Natural killer cell (primary cell): ENCODE results near the gene CLCA2. TPM values are rescaled to one million over a fixed set of nuclear protein-coding genes. Genes with fewer than 3 reads are reported as not detected.

Experiments used
- ATAC-seq, 3 donors: fragments of 150-1000 bp in 2 of 3; fragments of 200-7000 bp in 1 of 3; cut with Tn5 transposase; 1 replicate in 1 of 3; 2 replicates in 2 of 3; pipeline ENCODE4 v1.10.0; 2021; ENCODE audit warnings: mild to moderate bottlenecking in 2 of 3, moderate library complexity in 2 of 3
- DNase-seq, 2 donors: peaks; one replicate each; pipeline versions ENCODE4 v3.0.0 to v3.0.0-alpha.2; 2013 to 2021; ENCODE audit warnings: mixed read lengths in 1 of 2
- H3K27ac ChIP-seq: one replicate; pipeline ENCODE4 v1.5.1; 2013; ENCODE audit warnings: mild to moderate bottlenecking, low read length
- H3K27me3 ChIP-seq: one replicate; pipeline ENCODE4 v1.6.1; 2013; ENCODE audit warnings: low read length; ENCODE audit not compliant: control insufficient read depth, insufficient read depth
- H3K36me3 ChIP-seq: one replicate; pipeline ENCODE4 v1.6.1; 2013; ENCODE audit warnings: low read length; ENCODE audit not compliant: control insufficient read depth, insufficient read depth
- H3K4me1 ChIP-seq: one replicate; pipeline ENCODE4 v1.6.1; 2013; ENCODE audit warnings: low read length; ENCODE audit not compliant: control insufficient read depth, insufficient read depth
- H3K4me3 ChIP-seq: one replicate; pipeline ENCODE4 v1.5.1; 2013; ENCODE audit warnings: low read length
- H3K9me3 ChIP-seq: one replicate; pipeline ENCODE4 v1.6.1; 2013; ENCODE audit warnings: low read length; ENCODE audit not compliant: control insufficient read depth, insufficient read depth
- H3K27ac Mint-ChIP-seq, 2 donors: one replicate each; pipeline ENCODE4 v1.8.0; 2022; ENCODE audit warnings: mild to moderate bottlenecking in 2 of 2, mixed read lengths in 2 of 2, moderate library complexity in 1 of 2
- H3K27me3 Mint-ChIP-seq, 2 donors: one replicate each; pipeline ENCODE4 v1.8.0; 2022; ENCODE audit warnings: low read depth in 2 of 2, mixed read lengths in 2 of 2
- H3K36me3 Mint-ChIP-seq: one replicate; pipeline ENCODE4 v1.8.0; 2022; ENCODE audit warnings: mixed read lengths
- H3K4me1 Mint-ChIP-seq, 2 donors: one replicate each; pipeline ENCODE4 v1.8.0; 2022; ENCODE audit warnings: mixed read lengths in 2 of 2
- H3K4me3 Mint-ChIP-seq: one replicate; pipeline ENCODE4 v1.8.0; 2022; ENCODE audit warnings: mild to moderate bottlenecking, moderate library complexity, mixed read lengths
- H3K9me3 Mint-ChIP-seq, 2 donors: one replicate each; pipeline ENCODE4 v1.8.0; 2022; ENCODE audit warnings: mixed read lengths in 2 of 2
- CTCF ChIP-seq: fragments of 200-600 bp; IDR thresholded peaks from one replicate; pipeline ENCODE4 v1.8.0; 2022; ENCODE audit warnings: antibody characterized with exemption
- WGBS: methylation state at CpG from one replicate; pipeline ENCODE4 v1.1.7; 2013; ENCODE audit warnings: missing lambda C conversion rate; ENCODE audit not compliant: insufficient coverage; 5-methylcytosine and 5-hydroxymethylcytosine counted together
- intact Hi-C: fragments of 100-400 bp; cut with micrococcal nuclease; formaldehyde crosslinking; loops from one replicate; pipeline ENCODE4 v1.14.2; 2022
- total RNA-seq, 4 donors: library from RNA; stranded (reverse); fragments of 120-200 nt in 1 of 4; gene quantifications; one replicate each; pipeline versions ENCODE4 v1.2.3 to v1.2.4, GENCODE V29; 2013 to 2022

Gene CLCA2
- total RNA-seq, 3 donors from 2014 or later (not counting 1 experiment from before 2014, with no cell fraction given): not detected

GRCh38 chr1:86468501-86468977, 44.6 kb downstream of the CLCA2 start, which contains the start of gene CLCA1:
TSS of gene CLCA1 (plus strand) at chr1:86468927. CDS start at chr1:86468972, 45 bp downstream.
- H3K36me3 Mint-ChIP-seq: no peaks in the 10 kb centered on the region
- no peak within 1 kb of the TSS for H3K4me3 ChIP-seq
- no peak within 1 kb of the TSS for H3K27ac ChIP-seq
- no peaks in the 10 kb centered on the region for H3K4me1 ChIP-seq
- DNase-seq: no peak
- H3K36me3 ChIP-seq: no peaks in the 10 kb centered on the region
- H3K27ac Mint-ChIP-seq: no peak within 1 kb of the TSS
- no peak within 1 kb of the TSS for H3K4me3 Mint-ChIP-seq
- peaks cover 3% of the 10 kb centered on the region for H3K27me3 ChIP-seq
- WGBS: 79% methylated on average over 3 of the region's 7 CpGs
- intact Hi-C loops: no loop called here
- TF ChIP-seq CTCF: no peak
- no peaks in the 10 kb centered on the region for H3K4me1 Mint-ChIP-seq
- H3K9me3 ChIP-seq: no peaks in the 10 kb centered on the region
- ATAC-seq: no peak
- H3K27me3 Mint-ChIP-seq: peaks cover 18 to 22% of the 10 kb centered on the region in 2 donors
- no peaks in the 10 kb centered on the region for H3K9me3 Mint-ChIP-seq

DNA sequence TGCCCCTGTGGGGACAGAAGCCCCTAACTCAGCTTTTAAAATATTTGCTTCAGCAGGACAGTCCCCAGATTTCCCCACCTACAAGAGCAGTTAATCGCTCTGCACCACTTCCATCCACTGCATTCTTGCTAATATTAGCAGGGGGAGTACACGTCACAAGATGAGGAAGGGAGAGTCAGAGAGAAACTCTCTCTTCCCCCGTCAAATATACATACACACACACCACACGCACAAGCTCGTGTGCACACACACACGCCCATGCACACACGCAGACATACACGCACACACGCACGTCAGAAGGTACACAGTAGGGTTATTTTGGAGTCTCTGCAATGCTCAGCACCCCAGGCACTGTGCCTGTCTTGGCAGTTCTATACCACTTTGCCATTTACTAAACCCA, 46.9 kb downstream of the CLCA2 start:
- H3K27me3 ChIP-seq: peaks cover 3% of the 10 kb centered on the region
- no peak for TF ChIP-seq CTCF
- H3K9me3 ChIP-seq: no peaks in the 10 kb centered on the region
- WGBS: 83% methylated on average over 9 of the region's 10 CpGs
- intact Hi-C loops: loop anchor here (5.0 to 10.0 kb wide), 2 partner anchors 216 to 274 kb away; no protein-coding TSS in a partner anchor
- Mint-ChIP-seq H3K4me3 (no peak overlapping the region), H3K4me1 (no peaks in the 10 kb centered on the region), H3K36me3 (no peaks in the 10 kb centered on the region), H3K9me3 (no peaks in the 10 kb centered on the region), H3K27ac (no peak overlapping the region), H3K27me3 (peaks cover 18 to 22% of the 10 kb centered on the region in 2 donors)
- H3K4me1 ChIP-seq: no peaks in the 10 kb centered on the region
- no peaks in the 10 kb centered on the region for H3K36me3 ChIP-seq
- no peak for DNase-seq
- no peak for ATAC-seq
- no peak overlapping the region for H3K4me3 ChIP-seq
- no peak overlapping the region for H3K27ac ChIP-seq

- Histone ChIP-seq H3K9me3 (no peaks in the 10 kb centered on the region), H3K4me1 (no peaks in the 10 kb centered on the region), H3K36me3 (no peaks in the 10 kb centered on the region), H3K27me3 (peaks cover 3% of the 10 kb centered on the region), H3K4me3 (no peak overlapping the region), H3K27ac (no peak overlapping the region)
- DNase-seq (no peak), ATAC-seq (no peak)
- Mint-ChIP-seq H3K27me3 (peaks cover 16 to 22% of the 10 kb centered on the region in 2 donors), H3K9me3 (no peaks in the 10 kb centered on the region), H3K4me3 (no peak overlapping the region), H3K27ac (no peak overlapping the region), H3K36me3 (no peaks in the 10 kb centered on the region), H3K4me1 (no peaks in the 10 kb centered on the region)
- no peak for TF ChIP-seq CTCF
- intact Hi-C loops: loop anchor here (5.0 to 10.0 kb wide), 2 partner anchors 216 to 274 kb away; no protein-coding TSS in a partner anchor
These were observed 47.3 kb downstream of the CLCA2 start for GRCh38 chr1:86471291-86471690.

DNA sequence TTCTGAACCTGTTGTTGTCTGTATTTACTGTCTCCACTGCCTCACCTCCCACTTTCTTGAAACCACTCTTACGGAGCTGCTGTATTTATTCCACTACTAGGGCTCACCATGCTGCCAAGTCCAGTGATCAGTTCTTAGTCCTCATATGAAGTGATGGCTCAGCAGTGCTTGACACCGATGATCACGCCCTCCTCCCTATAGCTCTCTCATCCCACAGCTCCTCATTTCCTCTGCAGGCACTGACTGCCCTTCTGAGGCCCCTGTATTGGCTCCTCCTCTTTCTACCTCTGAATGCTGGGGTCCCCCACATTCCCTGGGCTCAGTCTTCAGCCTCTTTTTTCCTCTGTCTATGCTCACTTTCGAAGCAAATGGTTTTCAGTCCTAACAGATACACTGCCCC, 48.2 kb downstream of the CLCA2 start:
- no peaks in the 10 kb centered on the region for H3K4me1 Mint-ChIP-seq
- 80% methylated on average over 4 of the region's 4 CpGs for WGBS
- H3K27me3 Mint-ChIP-seq: peaks cover 12 to 22% of the 10 kb centered on the region in 2 donors
- Histone ChIP-seq H3K27me3 (peaks cover 3% of the 10 kb centered on the region), H3K4me3 (no peak overlapping the region), H3K27ac (no peak overlapping the region), H3K4me1 (no peaks in the 10 kb centered on the region), H3K9me3 (no peaks in the 10 kb centered on the region), H3K36me3 (no peaks in the 10 kb centered on the region)
- no peak for ATAC-seq
- no peak overlapping the region for H3K4me3 Mint-ChIP-seq
- H3K27ac Mint-ChIP-seq: no peak overlapping the region
- TF ChIP-seq CTCF: no peak
- H3K9me3 Mint-ChIP-seq: no peaks in the 10 kb centered on the region
- DNase-seq: no peak
- no peaks in the 10 kb centered on the region for H3K36me3 Mint-ChIP-seq
- intact Hi-C loops: loop anchor here (5.0 to 10.0 kb wide), 2 partner anchors 215 to 273 kb away; no protein-coding TSS in a partner anchor
